SK-N-SH (cell line): ENCODE results near the gene ZNF697. TPM values are rescaled to one million over a fixed set of nuclear protein-coding genes. Genes with fewer than 3 reads are reported as not detected.

ENCODE experiments used
- CTCF ChIA-PET: fragments of 300-600, 350-600 bp; formaldehyde crosslinking; extraction: SDS; loops from one replicate; lab custom pipeline; 2021; lab: Yijun Ruan, JAX
- POLR2A ChIA-PET: fragments of 350-600 bp; sonication (Branson Sonifier 250); formaldehyde crosslinking; extraction: SDS; loops from one replicate; lab custom pipeline; 2020; ENCODE audit warnings: antibody characterized with exemption, inconsistent platforms; lab: Yijun Ruan, JAX
- DNase-seq: peaks from one replicate; pipeline ENCODE4 v3.0.0; 2012
- H2AFZ ChIP-seq: fragments of 200-600 bp; sonication (generic); 2 replicates; pipeline ENCODE4 v1.8.1; 2016; ENCODE audit warnings: antibody characterized with exemption, mild to moderate bottlenecking, low read depth
- H3F3A ChIP-seq: fragments of 200-600 bp; sonication (generic); replicated peaks from 2 replicates; pipeline ENCODE3; 2016; ENCODE audit warnings: antibody characterized with exemption, mild to moderate bottlenecking; ENCODE audit not compliant: insufficient read depth
- H3K27ac ChIP-seq, 2 experiments: fragments of 200-500 bp in 1 of 2; fragments of 200-600 bp in 1 of 2; sonication (Bioruptor generic) in 1 of 2; sonication (generic), shearing (Covaris generic) in 1 of 2; 2 replicates each; pipeline versions ENCODE4 v1.5.1 to v1.6.1; 2014 to 2016; ENCODE audit warnings: low read depth in 2 of 2, inconsistent platforms in 1 of 2, low read length in 1 of 2, mild to moderate bottlenecking in 1 of 2, mixed read lengths in 1 of 2
- H3K27me3 ChIP-seq: fragments of 200-600 bp; sonication (generic), shearing (Covaris generic); 2 replicates; pipeline ENCODE4 v1.6.1; 2016; ENCODE audit warnings: mixed run types; ENCODE audit not compliant: insufficient read depth
- H3K36me3 ChIP-seq, 2 experiments: fragments of 200-500 bp in 1 of 2; fragments of 200-600 bp in 1 of 2; sonication (Bioruptor generic) in 1 of 2; sonication (generic) in 1 of 2; replicated peaks in 1 of 2; 2 replicates each; pipeline versions ENCODE3 to v1.5.1; 2014 to 2016; ENCODE audit warnings: low read length in 1 of 2, mild to moderate bottlenecking in 1 of 2; ENCODE audit not compliant: insufficient read depth in 2 of 2, control insufficient read depth in 1 of 2
- H3K4me1 ChIP-seq, 2 experiments: fragments of 200-500 bp in 1 of 2; fragments of 200-600 bp in 1 of 2; sonication (Bioruptor generic) in 1 of 2; sonication (generic), shearing (Covaris generic) in 1 of 2; 2 replicates each; pipeline versions ENCODE4 v1.5.1 to v1.6.1; 2014 to 2016; ENCODE audit warnings: low read depth in 1 of 2, low read length in 1 of 2, mixed run types in 1 of 2; ENCODE audit not compliant: insufficient read depth in 2 of 2, control insufficient read depth in 1 of 2
- H3K4me2 ChIP-seq: fragments of 200-600 bp; sonication (generic), shearing (Covaris generic); 2 replicates; pipeline ENCODE4 v1.6.1; 2017; ENCODE audit warnings: mixed run types
- H3K4me3 ChIP-seq, 2 experiments: fragments of 200-500 bp in 1 of 2; fragments of 200-600 bp in 1 of 2; sonication (Bioruptor generic) in 1 of 2; sonication (generic), shearing (Covaris generic) in 1 of 2; 2 replicates each; pipeline versions ENCODE4 v1.5.1 to v1.8.1; 2014 to 2016; ENCODE audit warnings: low read depth in 2 of 2, inconsistent platforms in 1 of 2, low read length in 1 of 2, mild to moderate bottlenecking in 1 of 2, mixed read lengths in 1 of 2, moderate library complexity in 1 of 2
- H3K79me2 ChIP-seq: fragments of 200-600 bp; sonication (generic); 2 replicates; pipeline ENCODE4 v1.8.1; 2017; ENCODE audit warnings: mild to moderate bottlenecking; ENCODE audit not compliant: insufficient read depth
- H3K9ac ChIP-seq: fragments of 200-600 bp; sonication (generic); 2 replicates; pipeline ENCODE4 v1.6.1; 2017; ENCODE audit warnings: mixed run types
- H3K9me2 ChIP-seq: fragments of 200-600 bp; sonication (generic); 2 replicates; pipeline ENCODE4 v1.6.1; 2017; ENCODE audit warnings: mixed run types
- H3K9me3 ChIP-seq: fragments of 200-600 bp; sonication (generic); 2 replicates; pipeline ENCODE4 v1.6.1; 2017; ENCODE audit warnings: mixed run types, mild to moderate bottlenecking, moderate library complexity
- H4K20me1 ChIP-seq: fragments of 200-600 bp; sonication (generic); 2 replicates; pipeline ENCODE4 v1.6.1; 2017; ENCODE audit warnings: mild to moderate bottlenecking, mixed run types; ENCODE audit not compliant: insufficient read depth
- CHD2 ChIP-seq: fragments of 150-350 bp; IDR thresholded peaks from 2 replicates; pipeline ENCODE4 v1.6.1; 2018; ENCODE audit warnings: low read length; ENCODE audit not compliant: partially characterized antibody
- FOXM1 ChIP-seq: IDR thresholded peaks from 2 replicates; pipeline ENCODE4 v1.4.0; 2012; ENCODE audit warnings: low read depth, mild to moderate bottlenecking
- GABPA ChIP-seq: IDR thresholded peaks from 2 replicates; pipeline ENCODE4 v1.4.0; 2012; ENCODE audit warnings: low read depth, mild to moderate bottlenecking
- GATA2 ChIP-seq: sonication (generic); formaldehyde crosslinking; IDR thresholded peaks from 2 replicates; pipeline ENCODE4 v1.5.0; 2020; ENCODE audit warnings: mild to moderate bottlenecking, missing genetic modification reagents
- MEF2A ChIP-seq: IDR thresholded peaks from 2 replicates; pipeline ENCODE4 v1.4.0; 2012; ENCODE audit warnings: low read depth, borderline replicate concordance
- NRF1 ChIP-seq: IDR thresholded peaks from 2 replicates; pipeline ENCODE4 v1.6.1; 2012; ENCODE audit warnings: low read depth, mild to moderate bottlenecking, low read length
- PBX3 ChIP-seq: IDR thresholded peaks from 2 replicates; pipeline ENCODE4; 2012
- POLR2AphosphoS5 ChIP-seq: IDR thresholded peaks from 2 replicates; pipeline ENCODE4 v1.6.1; 2012; ENCODE audit warnings: low read depth, low read length
- RCOR1 ChIP-seq: fragments of 150-350 bp; IDR thresholded peaks from 2 replicates; pipeline ENCODE4 v1.6.1; 2017; ENCODE audit warnings: antibody characterized with exemption, low read length
- RFX5 ChIP-seq: IDR thresholded peaks from 2 replicates; pipeline ENCODE4 v1.6.1; 2012; ENCODE audit warnings: mild to moderate bottlenecking, improper control_type of control experiment, low read length
- SMC3 ChIP-seq: IDR thresholded peaks from 2 replicates; pipeline ENCODE4 v1.6.1; 2012; ENCODE audit warnings: low read depth, low read length, improper control_type of control experiment
- TAF1 ChIP-seq: IDR thresholded peaks from 2 replicates; pipeline ENCODE4 v1.6.1; 2012; ENCODE audit warnings: low read depth, mild to moderate bottlenecking, low read length, moderate library complexity, borderline replicate concordance
- YY1 ChIP-seq: IDR thresholded peaks from 2 replicates; pipeline ENCODE4 v1.4.0; 2012; ENCODE audit warnings: low read depth, mild to moderate bottlenecking
- ZBTB33 ChIP-seq: IDR thresholded peaks from 2 replicates; pipeline ENCODE4 v1.4.0; 2012; ENCODE audit warnings: low read depth, borderline replicate concordance
- WGBS: methylation state at CpG from one replicate; pipeline ENCODE4 v1.1.6; 2017; ENCODE audit warnings: low lambda C conversion rate; 5-methylcytosine and 5-hydroxymethylcytosine counted together
- polyA plus RNA-seq, 3 experiments: library from polyadenylated mRNA; depleted of rRNA; stranded (reverse); fragments of >200 nt; gene quantifications; 2 replicates each; pipeline ENCODE4 v1.2.3, GENCODE V29; 2012
- TF ChIP-seq, protein P1 (sequence below): fragments of 200-600 bp; sonication (generic); IDR thresholded peaks from 2 replicates; pipeline ENCODE4 v1.6.1; 2017; ENCODE audit warnings: antibody characterized with exemption, mild to moderate bottlenecking, moderate library complexity
- TF ChIP-seq, protein P2 (sequence below): IDR thresholded peaks from 2 replicates; pipeline ENCODE4 v1.4.0; 2012; ENCODE audit warnings: low read depth, borderline replicate concordance
- TF ChIP-seq, protein P3 (sequence below): IDR thresholded peaks from 2 replicates; pipeline ENCODE4 v1.6.1; 2012; ENCODE audit warnings: mild to moderate bottlenecking, low read depth, low read length, moderate library complexity

The ZNF697 gene
- polyA plus RNA-seq, 1 of the 3 experiments (the other 2 are of a cell fraction): 3.4 TPM

GRCh38 chr1:119679223-119679622 lies 31.2 kb upstream of the ZNF697 start:
- CTCF ChIA-PET: interaction anchor here (0.8 to 3.3 kb wide), 8 partner anchors 10 to 68 kb away, joined by 3 to 15 read pairs (median 6); partner anchors contain the start of gene ZNF697
- no peaks in the 10 kb centered on the region for H4K20me1 ChIP-seq
- no peak overlapping the region for H3K9ac ChIP-seq
- peaks cover 3 to 11% of the 10 kb centered on the region in 2 experiments; a peak in 3 of 4 replicates for H3K4me1 ChIP-seq
- no peaks in the 10 kb centered on the region for H3K36me3 ChIP-seq
- peaks cover 8% of the 10 kb centered on the region for H3F3A ChIP-seq
- no peak overlapping the region for H3K4me2 ChIP-seq
- no peak overlapping the region for H3K4me3 ChIP-seq
- WGBS: 90% methylated on average over 1 of the region's 1 CpG
- no peak overlapping the region for H3K27ac ChIP-seq
- POLR2A ChIA-PET: no interaction called here
- H3K79me2 ChIP-seq: no peaks in the 10 kb centered on the region
- no peaks in the 10 kb centered on the region for H3K9me3 ChIP-seq
- TF ChIP-seq GATA2 (CRISPR knock-in tag): no peak
- TF ChIP-seq GABPA: no peak
- no peak for TF ChIP-seq ZBTB33
- TF ChIP-seq RCOR1: no peak
- TF ChIP-seq POLR2AphosphoS5: no peak
- no peak for TF ChIP-seq FOXM1
- no peak for TF ChIP-seq MEF2A
- no peak for TF ChIP-seq TAF1
- TF ChIP-seq YY1: no peak
- TF ChIP-seq, protein P1, sequence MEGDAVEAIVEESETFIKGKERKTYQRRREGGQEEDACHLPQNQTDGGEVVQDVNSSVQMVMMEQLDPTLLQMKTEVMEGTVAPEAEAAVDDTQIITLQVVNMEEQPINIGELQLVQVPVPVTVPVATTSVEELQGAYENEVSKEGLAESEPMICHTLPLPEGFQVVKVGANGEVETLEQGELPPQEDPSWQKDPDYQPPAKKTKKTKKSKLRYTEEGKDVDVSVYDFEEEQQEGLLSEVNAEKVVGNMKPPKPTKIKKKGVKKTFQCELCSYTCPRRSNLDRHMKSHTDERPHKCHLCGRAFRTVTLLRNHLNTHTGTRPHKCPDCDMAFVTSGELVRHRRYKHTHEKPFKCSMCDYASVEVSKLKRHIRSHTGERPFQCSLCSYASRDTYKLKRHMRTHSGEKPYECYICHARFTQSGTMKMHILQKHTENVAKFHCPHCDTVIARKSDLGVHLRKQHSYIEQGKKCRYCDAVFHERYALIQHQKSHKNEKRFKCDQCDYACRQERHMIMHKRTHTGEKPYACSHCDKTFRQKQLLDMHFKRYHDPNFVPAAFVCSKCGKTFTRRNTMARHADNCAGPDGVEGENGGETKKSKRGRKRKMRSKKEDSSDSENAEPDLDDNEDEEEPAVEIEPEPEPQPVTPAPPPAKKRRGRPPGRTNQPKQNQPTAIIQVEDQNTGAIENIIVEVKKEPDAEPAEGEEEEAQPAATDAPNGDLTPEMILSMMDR: no peak
- no peak for TF ChIP-seq RFX5
- TF ChIP-seq PBX3: no peak
- TF ChIP-seq NRF1: no peak
- TF ChIP-seq SMC3: no peak
- TF ChIP-seq CHD2: no peak
- TF ChIP-seq, protein P2, sequence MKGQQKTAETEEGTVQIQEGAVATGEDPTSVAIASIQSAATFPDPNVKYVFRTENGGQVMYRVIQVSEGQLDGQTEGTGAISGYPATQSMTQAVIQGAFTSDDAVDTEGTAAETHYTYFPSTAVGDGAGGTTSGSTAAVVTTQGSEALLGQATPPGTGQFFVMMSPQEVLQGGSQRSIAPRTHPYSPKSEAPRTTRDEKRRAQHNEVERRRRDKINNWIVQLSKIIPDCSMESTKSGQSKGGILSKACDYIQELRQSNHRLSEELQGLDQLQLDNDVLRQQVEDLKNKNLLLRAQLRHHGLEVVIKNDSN: no peak
- TF ChIP-seq, protein P3, sequence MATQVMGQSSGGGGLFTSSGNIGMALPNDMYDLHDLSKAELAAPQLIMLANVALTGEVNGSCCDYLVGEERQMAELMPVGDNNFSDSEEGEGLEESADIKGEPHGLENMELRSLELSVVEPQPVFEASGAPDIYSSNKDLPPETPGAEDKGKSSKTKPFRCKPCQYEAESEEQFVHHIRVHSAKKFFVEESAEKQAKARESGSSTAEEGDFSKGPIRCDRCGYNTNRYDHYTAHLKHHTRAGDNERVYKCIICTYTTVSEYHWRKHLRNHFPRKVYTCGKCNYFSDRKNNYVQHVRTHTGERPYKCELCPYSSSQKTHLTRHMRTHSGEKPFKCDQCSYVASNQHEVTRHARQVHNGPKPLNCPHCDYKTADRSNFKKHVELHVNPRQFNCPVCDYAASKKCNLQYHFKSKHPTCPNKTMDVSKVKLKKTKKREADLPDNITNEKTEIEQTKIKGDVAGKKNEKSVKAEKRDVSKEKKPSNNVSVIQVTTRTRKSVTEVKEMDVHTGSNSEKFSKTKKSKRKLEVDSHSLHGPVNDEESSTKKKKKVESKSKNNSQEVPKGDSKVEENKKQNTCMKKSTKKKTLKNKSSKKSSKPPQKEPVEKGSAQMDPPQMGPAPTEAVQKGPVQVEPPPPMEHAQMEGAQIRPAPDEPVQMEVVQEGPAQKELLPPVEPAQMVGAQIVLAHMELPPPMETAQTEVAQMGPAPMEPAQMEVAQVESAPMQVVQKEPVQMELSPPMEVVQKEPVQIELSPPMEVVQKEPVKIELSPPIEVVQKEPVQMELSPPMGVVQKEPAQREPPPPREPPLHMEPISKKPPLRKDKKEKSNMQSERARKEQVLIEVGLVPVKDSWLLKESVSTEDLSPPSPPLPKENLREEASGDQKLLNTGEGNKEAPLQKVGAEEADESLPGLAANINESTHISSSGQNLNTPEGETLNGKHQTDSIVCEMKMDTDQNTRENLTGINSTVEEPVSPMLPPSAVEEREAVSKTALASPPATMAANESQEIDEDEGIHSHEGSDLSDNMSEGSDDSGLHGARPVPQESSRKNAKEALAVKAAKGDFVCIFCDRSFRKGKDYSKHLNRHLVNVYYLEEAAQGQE: no peak
- H2AFZ ChIP-seq: no peak overlapping the region
- no peaks in the 10 kb centered on the region for H3K9me2 ChIP-seq
- no peaks in the 10 kb centered on the region for H3K27me3 ChIP-seq
- no peak for DNase-seq
